Measurements from ENCODE around the gene DEPDC4.

- TF ChIP-seq, protein P1, sequence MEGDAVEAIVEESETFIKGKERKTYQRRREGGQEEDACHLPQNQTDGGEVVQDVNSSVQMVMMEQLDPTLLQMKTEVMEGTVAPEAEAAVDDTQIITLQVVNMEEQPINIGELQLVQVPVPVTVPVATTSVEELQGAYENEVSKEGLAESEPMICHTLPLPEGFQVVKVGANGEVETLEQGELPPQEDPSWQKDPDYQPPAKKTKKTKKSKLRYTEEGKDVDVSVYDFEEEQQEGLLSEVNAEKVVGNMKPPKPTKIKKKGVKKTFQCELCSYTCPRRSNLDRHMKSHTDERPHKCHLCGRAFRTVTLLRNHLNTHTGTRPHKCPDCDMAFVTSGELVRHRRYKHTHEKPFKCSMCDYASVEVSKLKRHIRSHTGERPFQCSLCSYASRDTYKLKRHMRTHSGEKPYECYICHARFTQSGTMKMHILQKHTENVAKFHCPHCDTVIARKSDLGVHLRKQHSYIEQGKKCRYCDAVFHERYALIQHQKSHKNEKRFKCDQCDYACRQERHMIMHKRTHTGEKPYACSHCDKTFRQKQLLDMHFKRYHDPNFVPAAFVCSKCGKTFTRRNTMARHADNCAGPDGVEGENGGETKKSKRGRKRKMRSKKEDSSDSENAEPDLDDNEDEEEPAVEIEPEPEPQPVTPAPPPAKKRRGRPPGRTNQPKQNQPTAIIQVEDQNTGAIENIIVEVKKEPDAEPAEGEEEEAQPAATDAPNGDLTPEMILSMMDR (IDR thresholded peaks at IDR 0.05), result no peak
- TF ChIP-seq POLR2A (IDR thresholded peaks at IDR 0.05) (no peak), POLR2AphosphoS5 (IDR thresholded peaks at IDR 0.05) (no peak)
Observed at GRCh38 chr12:100273782-100274181, 6.9 kb upstream of the DEPDC4 start.
